Measurements from ENCODE around the gene UBE2J2. TPM values are rescaled to one million over a fixed set of nuclear protein-coding genes. Genes with fewer than 3 reads are reported as not detected.

The UBE2J2 gene
- total RNA-seq, 4 donors from 2014 or later: 30.2 to 70.0 (median 60.0) TPM

- Histone ChIP-seq H3K27me3 (no peaks in the 10 kb centered on the region), H3K9me3 (no peaks in the 10 kb centered on the region), H3K4me3 (no peak overlapping the region), H3K27ac (no peak overlapping the region), H3K4me1 (peaks cover 23% of the 10 kb centered on the region), H3K36me3 (peaks cover 72% of the 10 kb centered on the region)
- no peak for DNase-seq (ENCODE audit: low spot score in 2 of 2)
- no peak for TF ChIP-seq POLR2AphosphoS5 (IDR thresholded peaks at IDR 0.05)
- TF ChIP-seq EP300 (IDR thresholded peaks at IDR 0.05): no peak
- no peak for TF ChIP-seq POLR2A (IDR thresholded peaks at IDR 0.05)
- TF ChIP-seq, protein P1, sequence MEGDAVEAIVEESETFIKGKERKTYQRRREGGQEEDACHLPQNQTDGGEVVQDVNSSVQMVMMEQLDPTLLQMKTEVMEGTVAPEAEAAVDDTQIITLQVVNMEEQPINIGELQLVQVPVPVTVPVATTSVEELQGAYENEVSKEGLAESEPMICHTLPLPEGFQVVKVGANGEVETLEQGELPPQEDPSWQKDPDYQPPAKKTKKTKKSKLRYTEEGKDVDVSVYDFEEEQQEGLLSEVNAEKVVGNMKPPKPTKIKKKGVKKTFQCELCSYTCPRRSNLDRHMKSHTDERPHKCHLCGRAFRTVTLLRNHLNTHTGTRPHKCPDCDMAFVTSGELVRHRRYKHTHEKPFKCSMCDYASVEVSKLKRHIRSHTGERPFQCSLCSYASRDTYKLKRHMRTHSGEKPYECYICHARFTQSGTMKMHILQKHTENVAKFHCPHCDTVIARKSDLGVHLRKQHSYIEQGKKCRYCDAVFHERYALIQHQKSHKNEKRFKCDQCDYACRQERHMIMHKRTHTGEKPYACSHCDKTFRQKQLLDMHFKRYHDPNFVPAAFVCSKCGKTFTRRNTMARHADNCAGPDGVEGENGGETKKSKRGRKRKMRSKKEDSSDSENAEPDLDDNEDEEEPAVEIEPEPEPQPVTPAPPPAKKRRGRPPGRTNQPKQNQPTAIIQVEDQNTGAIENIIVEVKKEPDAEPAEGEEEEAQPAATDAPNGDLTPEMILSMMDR (IDR thresholded peaks at IDR 0.05): no peak
- 72% methylated on average over 16 of the region's 26 CpGs for WGBS
These were observed 13.6 kb downstream of the UBE2J2 start for GRCh38 chr1:1259951-1260600.

- H3K9me3 ChIP-seq: no peaks in the 10 kb centered on the region
- H3K4me1 ChIP-seq: peaks cover 23% of the 10 kb centered on the region
- no peak overlapping the region for H3K27ac ChIP-seq
- H3K36me3 ChIP-seq: peaks cover 72% of the 10 kb centered on the region
- H3K27me3 ChIP-seq: no peaks in the 10 kb centered on the region
- TF ChIP-seq POLR2A (IDR thresholded peaks at IDR 0.05) (no peak), POLR2AphosphoS5 (IDR thresholded peaks at IDR 0.05) (no peak), EP300 (IDR thresholded peaks at IDR 0.05) (no peak)
- TF ChIP-seq, protein P1 (IDR thresholded peaks at IDR 0.05): no peak
- 89% methylated on average over 18 of the region's 18 CpGs for WGBS
- DNase-seq (ENCODE audit: low spot score in 2 of 2): no peak
- H3K4me3 ChIP-seq: no peak overlapping the region
These were observed 14.1 kb downstream of the UBE2J2 start for GRCh38 chr1:1259540-1259939.

- H3K4me3 ChIP-seq: no peak overlapping the region
- no peak for DNase-seq (ENCODE audit: low spot score in 2 of 2)
- H3K36me3 ChIP-seq: peaks cover 72% of the 10 kb centered on the region
- no peaks in the 10 kb centered on the region for H3K27me3 ChIP-seq
- H3K27ac ChIP-seq: no peak overlapping the region
- no peak for TF ChIP-seq EP300 (IDR thresholded peaks at IDR 0.05)
- TF ChIP-seq POLR2AphosphoS5 (IDR thresholded peaks at IDR 0.05): no peak
- TF ChIP-seq, protein P1 (IDR thresholded peaks at IDR 0.05): no peak
- TF ChIP-seq POLR2A (IDR thresholded peaks at IDR 0.05): no peak
- peaks cover 23% of the 10 kb centered on the region for H3K4me1 ChIP-seq
- WGBS: 75% methylated on average over 12 of the region's 22 CpGs
- H3K9me3 ChIP-seq: no peaks in the 10 kb centered on the region
These were observed 14.6 kb downstream of the UBE2J2 start for GRCh38 chr1:1259119-1259488.

DNA sequence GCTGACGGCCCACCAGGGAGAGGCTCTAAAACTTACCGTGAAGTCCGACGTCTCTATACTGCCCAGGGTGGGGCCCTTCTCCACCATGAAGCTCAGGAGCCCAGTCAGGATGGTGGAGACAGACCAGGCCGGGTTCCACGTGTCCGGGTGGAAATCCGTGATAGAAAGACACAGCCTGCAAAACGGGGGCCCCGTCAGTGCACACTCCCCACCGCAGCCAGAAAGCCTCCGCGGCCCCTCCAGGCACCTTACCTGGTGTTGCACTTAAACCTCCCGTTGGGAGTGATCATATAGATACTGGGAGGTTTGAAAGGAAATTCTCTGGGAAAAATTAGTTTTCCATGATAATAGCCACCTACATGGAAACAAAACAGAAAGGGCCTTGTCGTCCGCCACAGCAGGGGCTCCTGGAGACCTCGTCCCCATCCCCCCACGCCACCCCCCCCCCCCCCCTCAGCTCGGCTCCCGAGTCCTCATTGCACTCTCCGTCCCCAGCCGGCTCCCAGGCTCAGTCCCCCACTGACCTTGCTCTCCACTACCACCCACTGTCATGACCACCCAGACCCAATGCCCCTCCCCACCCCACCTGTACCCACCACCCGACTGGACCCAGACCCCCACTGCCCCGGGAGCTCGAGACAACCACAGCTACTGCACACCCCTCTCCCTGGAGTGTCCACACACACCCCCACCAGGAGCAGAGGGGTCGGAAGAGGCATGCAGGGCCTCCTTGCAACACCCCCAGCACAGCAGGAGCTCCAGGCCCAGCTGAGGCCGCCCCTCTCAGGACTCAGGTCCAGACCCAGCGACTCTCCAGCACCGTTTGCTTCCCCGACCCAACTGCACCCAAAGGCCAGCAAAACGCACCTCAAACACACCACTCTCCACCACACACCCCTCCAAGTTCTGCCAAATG, 16.4 kb downstream of the UBE2J2 start:
- peaks cover 69% of the 10 kb centered on the region for H3K36me3 ChIP-seq
- TF ChIP-seq, protein P1 (IDR thresholded peaks at IDR 0.05): no peak
- no peak for TF ChIP-seq POLR2AphosphoS5 (IDR thresholded peaks at IDR 0.05)

GRCh38 chr1:1255611-1256010, 18.0 kb downstream of the UBE2J2 start:
- no peaks in the 10 kb centered on the region for H3K27me3 ChIP-seq
- TF ChIP-seq, protein P1 (IDR thresholded peaks at IDR 0.05): no peak
- TF ChIP-seq EP300 (IDR thresholded peaks at IDR 0.05) (no peak), POLR2AphosphoS5 (IDR thresholded peaks at IDR 0.05) (no peak), POLR2A (IDR thresholded peaks at IDR 0.05) (no peak)
- no peak for DNase-seq (ENCODE audit: low spot score in 2 of 2)
- no peak overlapping the region for H3K27ac ChIP-seq
- 94% methylated on average over 3 of the region's 10 CpGs for WGBS
- peaks cover 29% of the 10 kb centered on the region for H3K4me1 ChIP-seq
- H3K9me3 ChIP-seq: no peaks in the 10 kb centered on the region
- H3K4me3 ChIP-seq: no peak overlapping the region
- peaks cover 57% of the 10 kb centered on the region for H3K36me3 ChIP-seq

More for the DNA sequence above, 16.4 kb downstream of the UBE2J2 start:
- no peak for DNase-seq (ENCODE audit: low spot score in 2 of 2)
- 88% methylated on average over 30 of the region's 31 CpGs for WGBS
- Histone ChIP-seq H3K4me3 (no peak overlapping the region), H3K4me1 (peaks cover 23% of the 10 kb centered on the region), H3K27ac (no peak overlapping the region), H3K27me3 (no peaks in the 10 kb centered on the region), H3K9me3 (no peaks in the 10 kb centered on the region)

Measured in suprapubic skin (tissue), 4 donors.